Activated CD4-positive, alpha-beta T cell treated with anti-CD3 and anti-CD28 coated beads, Interleukin-2, amount 50 U/mL, for 16 hours (primary cell): ENCODE measurements around the gene SALL3.
"Not testable (repeated sequence)": the region's sequence is repeated elsewhere in the genome, so short reads cannot be mapped to it uniquely, and the experiment has no call there.

ENCODE experiments used
- DNase-seq: peaks from one replicate; pipeline ENCODE4 v3.0.0-alpha.2; 2020

The SALL3 gene

DNA sequence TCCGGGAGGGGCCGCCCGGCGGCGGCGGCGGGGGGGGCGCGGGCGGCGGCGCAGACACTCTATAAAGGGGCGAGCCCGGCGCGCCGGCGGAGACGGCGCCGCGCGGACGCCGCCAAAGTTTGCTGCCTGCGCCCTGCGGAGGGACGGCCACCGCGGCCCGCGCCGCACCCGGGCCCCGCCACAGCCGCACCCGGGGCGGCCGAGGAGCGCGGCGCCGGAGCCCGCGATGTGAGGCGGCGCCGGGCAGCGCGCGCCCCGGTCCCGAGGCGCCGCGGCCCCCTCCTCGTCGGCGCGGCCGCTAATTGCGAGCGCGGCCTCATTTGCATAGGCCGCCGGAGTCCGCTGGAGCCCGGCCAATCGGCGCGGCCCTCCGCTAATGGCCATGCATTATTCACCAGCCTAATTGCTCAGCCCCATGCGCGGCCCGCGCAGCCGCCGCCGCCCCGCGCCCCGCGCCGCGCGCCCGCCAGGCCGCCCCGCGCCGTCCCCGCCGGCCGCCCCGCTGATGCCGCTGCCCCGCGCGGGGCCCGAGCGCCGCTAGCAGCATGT, at the start of gene SALL3:
SALL3 (plus strand) TSS at position 89 of the 549 bp plus-strand sequence; CDS start at position 546, 457 bp downstream.
- no peak for DNase-seq

DNA sequence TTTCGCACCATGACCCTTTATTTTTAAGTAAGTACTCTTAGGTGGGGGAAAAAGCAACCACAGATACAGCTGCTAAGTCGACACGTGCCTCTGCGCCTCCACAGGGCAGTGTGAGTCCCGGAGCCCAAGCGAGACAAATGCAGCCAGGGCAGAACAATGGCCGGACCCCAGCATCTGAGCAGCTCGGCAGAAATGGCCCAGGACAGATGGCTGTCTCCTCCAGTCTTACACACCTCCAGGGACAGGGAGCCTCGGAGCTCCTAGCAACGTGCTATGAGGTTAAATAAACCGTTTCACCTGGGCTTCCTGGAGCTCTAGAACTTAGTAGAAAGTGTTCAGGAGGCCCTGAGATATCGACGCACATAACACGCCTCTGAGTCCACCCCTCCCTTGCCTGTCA, 47.3 kb upstream of the SALL3 start:
- DNase-seq = no peak

DNA sequence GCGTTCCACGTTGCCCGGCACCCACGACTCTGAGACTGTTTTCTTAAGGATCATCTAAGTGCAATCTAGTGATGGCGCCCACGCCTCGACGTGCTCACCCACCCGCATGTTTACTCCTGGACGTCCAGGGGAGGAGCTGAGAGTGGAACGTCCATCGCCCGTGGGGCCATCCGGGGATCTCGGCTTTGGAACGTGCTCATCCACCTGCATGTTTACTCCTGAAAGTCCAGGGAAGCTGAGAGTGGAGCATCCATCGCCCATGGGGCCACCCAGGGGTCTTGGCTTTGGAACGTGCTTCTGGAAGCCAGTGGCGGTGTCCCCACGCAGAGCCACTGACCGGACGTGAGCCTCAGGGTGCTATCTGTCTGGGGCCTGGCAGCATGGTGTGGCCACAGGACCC, 45.6 kb upstream of the SALL3 start:
- no peak for DNase-seq

DNA sequence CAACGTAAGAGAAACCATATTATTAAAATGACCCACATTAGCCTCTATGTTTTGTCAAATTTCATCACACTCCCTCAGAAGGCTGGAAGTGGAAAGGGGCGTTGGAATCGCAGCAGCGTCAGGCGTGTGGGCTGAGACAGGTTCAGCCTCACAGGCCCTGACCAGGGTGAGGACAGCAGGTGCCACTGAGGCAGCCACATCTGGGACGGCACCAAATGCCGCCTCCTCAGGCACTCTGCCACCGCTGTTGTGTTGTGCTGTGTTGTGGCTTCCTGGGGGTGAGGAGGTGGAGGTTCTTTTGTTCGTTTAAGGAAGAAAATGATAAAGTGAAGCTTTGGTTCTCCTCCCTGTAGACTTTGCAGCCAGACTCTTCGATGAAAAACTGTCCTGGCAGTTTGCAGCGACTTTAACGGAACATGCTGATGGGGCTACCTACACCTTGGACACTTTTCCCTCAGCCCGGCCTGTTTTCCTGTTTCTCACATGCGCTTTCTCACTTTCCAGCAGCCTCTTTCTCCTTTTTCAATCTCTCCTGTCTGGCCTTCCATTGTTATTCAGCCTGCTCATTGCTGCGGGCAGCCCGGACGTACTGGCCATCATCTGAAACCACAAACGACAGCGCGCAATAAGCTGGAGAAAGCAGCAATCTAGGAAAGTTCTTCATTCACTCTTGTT, 44.9 kb upstream of the SALL3 start:
- no peak for DNase-seq

DNA sequence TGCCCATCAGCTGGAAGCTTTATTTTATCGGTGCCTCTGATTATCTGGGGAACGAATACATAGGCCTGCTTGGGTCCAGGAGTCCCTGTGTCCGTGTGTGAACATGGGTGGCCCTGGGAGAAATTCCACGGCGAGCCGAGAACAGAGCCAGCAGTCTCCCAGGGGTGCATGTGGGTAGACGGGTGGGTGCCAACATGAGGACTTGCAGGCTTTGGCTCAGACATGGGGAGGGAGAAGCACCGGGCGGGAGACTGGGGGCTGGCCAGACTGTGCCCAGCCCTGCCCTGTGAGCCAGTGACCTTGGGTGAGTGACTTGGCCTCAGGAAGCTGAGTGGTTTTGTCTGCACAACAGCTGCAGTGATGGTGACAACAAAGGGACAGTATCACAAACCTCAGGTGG, 44.2 kb upstream of the SALL3 start:
- DNase-seq = no peak

DNA sequence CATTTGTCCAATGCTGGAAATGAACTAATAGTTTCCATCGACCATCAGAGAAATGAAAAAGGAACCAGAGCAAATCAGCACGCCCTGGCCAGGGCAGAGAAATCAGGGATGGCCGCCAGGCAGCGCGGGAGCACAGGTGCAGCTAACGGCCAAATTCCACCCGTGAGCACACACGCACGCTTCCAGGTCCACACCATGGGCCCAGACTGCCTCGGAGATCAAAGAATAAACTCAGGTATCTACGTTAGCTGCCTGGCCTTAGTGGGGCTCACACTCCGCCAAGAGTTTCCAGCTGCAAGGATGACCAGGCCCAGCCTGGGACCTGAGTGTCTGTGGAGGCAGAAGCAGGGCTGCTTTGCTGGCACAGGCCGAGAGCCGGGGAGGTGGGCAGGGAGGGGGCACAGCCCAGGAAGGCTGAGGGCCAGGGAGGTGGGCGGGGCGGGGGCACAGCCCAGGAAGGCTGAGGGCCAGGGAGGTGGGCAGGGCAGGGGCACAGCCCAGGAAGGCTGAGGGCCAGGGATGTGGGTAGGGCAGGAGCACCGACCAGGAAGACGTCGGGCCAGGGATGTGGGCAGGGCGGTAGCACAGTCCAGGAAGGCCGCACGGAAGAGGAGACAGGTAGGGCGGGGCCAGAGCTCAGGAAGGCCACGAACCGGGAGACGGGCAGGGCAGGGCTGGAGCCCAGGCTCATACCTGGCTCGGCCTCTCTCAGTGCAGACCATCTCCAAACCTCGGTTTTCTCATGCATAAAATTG, 43.2 kb upstream of the SALL3 start:
- no peak for DNase-seq

DNA sequence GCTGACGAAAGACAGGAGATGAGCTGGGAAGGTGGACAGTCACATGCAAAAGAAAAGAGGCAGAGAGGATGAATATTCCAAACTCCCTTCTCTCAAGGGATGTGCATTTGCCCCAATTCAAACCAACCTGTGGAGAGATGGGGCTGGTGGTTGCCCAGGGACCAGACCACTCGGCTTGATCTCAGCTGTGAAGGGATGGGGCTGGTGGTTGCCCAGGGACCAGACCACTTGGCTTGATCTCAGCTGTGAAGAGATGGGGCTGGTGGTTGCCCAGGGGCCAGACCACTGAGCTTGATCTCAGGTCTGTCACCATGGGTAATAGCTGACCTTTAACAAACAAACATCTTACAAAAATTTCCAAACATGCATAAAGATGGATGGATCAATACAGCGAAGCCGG, 42.5 kb upstream of the SALL3 start:
- DNase-seq = no peak

DNA sequence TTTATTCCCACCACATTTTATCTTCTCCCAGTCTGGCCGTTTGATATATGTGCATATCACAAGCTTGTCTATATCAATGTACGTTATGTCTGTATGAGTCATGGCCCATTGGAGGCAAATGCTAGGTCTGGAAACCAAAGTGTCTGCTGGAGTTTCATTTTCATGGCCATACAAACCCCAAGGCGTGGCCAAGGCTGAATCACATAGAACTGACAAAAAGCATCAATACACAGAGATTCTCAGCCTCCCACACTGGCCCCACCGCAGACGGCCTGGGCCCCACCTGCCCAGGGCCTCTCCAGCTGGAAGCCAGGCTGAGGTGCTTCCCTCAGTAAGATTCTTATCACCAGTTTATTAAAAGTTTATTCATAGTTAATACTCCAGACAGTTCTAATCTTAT, 40.5 kb upstream of the SALL3 start:
- peak; percentile 42 for DNase-seq

DNA sequence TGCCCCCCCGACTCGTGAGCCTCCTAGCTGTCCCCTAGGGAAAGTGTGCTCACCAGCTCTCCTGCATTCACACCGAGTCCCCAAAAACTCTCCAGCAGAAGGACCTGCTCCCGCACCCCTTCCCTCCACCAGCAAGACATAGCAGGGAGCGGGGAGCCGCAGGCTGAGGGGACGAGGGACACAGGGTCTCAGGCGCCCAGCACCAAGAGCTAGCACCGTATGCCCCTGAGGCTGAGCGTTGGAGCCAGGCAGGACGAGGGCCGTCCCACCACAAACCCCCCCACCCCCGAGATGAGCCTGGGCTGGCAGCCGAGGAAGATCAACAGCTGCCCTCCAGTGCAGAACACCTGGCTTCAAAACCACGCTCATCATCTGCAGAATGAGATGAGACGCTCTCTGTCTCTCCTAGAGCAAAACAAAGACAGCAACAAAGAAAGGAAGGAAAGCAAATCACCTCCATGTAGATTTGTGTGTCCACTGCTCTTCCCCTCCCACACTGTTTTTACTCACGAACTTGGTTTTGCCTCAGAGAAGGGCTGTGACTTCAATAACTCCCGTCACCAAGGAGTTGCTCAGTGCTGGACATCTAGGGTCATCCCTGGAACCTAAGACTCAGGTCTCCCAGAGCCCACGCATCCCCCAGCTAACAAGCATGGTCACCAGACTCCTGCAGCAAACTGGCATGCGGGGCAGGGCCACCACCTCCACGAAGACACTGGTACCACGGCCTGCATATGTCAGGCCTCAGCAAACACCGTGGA, 39.7 kb upstream of the SALL3 start:
- no peak for DNase-seq

DNA sequence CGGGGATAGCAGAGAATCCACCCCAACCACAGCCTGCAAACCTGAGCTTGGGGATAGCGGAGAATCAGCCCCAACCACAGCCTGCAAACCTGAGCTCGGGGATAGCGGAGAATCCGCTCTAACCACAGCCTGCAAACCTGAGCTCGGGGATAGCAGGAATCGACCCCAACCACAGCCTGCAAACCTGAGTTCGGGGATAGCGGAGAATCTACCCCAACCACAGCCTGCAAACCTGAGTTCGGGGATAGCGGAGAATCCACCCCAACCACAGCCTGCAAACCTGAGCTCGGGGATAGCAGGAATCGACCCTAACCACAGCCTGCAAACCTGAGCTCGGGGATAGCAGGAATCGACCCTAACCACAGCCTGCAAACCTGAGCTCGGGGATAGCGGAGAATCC, 37.4 kb upstream of the SALL3 start:
- not testable (repeated sequence) for DNase-seq

DNA sequence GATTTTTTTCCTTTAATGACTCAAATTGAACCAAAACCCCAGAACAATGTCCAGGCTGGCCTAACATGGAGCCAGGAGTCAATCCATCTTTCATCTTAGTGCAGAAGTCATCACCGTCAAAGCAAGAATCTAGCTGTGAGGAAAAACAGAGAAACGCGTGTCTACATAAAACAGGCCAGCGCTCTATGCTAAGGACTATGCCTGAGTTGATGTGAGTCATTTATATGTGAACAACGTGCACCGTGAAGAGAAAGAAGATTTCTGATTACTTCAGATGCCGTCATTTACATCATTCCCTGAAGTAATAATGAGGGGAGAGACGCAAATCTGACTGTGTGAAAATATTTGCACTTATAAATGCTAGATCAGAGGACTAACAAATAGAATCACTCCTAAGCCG, 34.0 kb upstream of the SALL3 start:
- no peak for DNase-seq

DNA sequence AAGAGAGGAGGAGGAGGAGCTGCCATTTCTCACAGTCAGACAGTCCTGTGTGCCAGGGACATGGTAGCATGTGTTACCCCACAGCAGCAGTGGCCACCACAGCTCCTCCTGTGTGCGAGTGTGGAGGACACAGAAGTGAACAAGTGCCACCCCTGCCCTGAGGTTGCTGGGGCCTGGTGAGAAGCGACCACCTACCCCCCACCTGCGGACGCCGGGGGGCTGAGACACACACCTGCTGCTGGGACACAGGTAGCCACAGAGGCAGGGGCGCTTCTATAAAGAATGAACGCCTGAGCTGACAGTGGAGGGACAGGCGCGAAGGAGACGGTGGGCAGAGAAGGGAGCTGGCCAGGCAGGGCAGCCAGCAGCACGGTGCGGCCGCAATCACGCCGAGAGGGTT, 32.3 kb upstream of the SALL3 start:
- DNase-seq = no peak

DNA sequence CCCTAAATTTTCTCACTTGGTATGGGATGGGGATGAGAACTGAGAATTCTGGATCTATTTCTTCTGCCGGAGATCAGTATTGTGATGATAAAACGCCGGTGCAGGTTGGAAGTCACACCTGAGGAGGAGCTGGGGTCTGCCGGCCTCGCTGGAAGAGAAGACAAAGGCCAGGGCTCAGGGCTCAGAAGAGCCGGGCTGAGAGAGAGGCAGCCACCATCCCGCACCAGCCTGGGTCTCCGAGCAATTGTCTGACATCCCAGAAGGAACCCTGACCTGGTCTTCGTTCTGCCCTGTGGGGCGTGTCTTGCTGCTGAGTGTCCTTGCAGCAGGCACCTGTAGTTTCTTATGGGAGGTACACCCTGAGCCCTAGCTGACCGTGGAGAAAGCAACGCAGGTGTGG, 31.4 kb upstream of the SALL3 start:
- DNase-seq = no peak

DNA sequence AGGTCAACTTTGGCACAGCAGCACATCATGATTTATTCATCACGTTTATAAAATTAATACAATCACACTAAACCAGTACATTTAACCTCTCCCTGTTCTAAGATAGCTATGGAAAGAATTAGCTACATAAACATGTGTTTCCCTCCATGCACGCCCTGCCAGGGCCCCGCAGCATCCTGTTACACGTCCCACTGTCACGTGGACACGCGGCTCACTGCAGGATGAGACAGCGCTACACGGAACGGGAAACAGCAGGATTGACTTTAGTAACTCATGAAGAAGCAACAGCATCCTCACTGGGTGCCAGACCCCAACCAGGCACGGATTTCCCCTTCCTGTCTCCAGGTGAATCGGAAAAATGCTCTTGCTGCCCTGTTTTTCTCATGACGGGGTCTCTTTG, 30.9 kb upstream of the SALL3 start:
- DNase-seq = no peak

DNA sequence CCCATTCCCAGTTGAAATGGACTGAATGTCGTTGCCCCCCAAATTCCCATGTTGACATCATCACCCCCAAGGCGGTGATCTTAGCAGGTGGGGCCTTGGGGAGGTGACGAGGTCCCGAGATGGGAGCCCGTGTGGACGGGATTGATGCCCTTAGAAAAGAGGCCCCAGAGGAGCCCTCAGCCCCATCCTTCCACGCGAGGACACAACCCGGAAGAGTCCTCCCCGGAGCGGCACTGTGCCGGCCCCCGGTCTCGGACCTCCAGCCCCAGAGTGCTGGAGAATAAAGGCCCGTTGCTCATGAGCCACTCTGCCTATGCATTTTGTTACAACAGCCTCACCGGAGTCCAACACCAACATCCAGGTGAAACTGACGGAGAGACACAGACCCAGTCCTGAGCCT, 30.4 kb upstream of the SALL3 start:
- no peak for DNase-seq

DNA sequence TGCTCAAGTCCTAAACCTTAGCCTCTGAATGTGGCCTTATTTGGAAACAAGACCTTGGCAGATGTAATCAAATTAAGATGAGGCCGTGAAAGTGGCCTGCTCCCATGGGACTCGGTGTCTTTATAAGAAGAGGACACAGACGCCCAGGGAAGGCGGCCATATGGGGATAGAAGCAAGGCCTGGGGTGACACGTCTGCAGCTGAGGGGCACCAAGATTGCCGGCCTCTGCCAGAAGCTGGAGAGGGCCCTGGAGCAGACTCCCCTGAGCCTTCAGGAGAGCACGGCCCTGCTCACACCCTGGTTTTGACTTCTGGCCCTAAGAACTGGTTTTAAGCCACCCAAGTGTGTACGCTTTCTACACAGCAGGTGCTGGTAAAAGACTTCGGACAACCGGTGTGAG, 29.2 kb upstream of the SALL3 start:
- DNase-seq = no peak

DNA sequence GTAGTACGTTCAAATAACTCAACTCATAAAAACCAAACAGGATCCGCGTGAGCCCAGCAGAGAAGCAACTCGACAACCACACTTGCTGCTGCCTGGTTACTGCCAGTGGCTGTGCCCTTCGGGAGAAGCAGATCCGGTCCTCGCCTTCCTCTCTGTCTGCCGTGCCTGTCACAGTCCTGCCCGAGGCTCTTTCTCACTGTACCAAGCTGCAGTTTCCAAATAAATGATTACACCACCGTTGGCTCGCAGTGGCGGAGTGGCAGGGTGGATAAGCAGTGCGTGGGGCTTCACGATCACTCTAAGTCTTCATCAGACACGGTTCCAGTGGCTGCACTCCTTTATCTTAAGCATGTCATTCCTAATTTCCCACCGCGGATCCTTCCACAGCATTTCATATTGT, 26.1 kb upstream of the SALL3 start:
- no peak for DNase-seq

DNA sequence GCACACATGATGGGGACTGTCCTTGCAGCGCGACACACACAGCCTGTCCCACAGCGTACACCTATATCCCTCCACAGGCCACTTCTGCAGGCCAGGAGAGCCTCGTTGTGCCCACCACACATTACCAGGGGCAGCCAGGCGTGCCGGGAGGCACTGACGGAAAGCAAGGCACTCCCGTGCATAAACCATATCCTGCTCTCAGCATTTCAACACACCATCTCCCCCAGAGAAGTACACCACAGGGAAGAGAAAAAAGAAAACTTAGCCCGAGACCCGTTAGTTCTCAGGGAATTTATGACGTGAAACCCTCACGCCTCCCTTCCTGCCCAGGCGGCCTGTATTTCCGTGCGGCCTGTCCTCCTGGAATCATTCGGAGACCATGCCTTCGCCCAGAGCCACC, 24.6 kb upstream of the SALL3 start:
- DNase-seq = no peak

DNA sequence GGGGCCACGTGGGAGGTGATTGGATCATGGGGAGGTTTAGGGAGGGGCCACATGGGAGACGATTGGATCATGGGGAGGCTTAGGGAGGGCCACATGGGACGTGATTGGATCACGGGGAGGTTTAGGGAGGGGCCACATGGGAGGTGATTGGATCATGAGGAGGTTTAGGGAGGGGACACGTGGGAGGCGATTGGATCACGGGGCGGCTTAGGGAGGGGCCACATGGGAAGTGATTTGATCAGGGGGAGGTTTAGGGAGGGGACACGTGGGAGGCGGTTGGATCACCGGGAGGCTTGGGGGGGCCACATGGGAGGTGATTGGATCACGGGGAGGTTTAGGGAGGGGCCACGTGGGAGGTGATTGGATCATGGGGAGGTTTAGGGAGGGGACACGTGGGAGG, 22.5 kb upstream of the SALL3 start:
- no peak for DNase-seq

DNA sequence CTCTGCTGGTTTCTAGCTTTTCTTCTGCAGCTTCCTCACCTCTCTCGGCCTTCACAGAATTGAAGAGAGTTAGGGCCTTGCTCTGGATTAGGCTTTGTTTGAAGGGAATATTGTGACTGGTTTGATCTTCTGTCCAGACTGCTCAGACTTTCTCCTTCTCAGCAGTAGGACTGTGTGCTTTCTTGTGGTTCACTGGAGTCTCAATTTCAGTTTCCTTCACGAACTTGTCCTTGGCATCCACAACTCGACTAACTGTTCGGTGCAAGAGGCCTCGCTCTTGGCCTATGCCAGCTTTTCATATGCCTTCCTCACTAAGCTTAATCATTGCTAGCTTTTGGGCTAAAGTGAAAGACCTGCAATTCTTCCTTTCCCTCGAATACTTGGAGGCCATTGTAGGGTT, 18.9 kb upstream of the SALL3 start:
- no peak for DNase-seq

DNA sequence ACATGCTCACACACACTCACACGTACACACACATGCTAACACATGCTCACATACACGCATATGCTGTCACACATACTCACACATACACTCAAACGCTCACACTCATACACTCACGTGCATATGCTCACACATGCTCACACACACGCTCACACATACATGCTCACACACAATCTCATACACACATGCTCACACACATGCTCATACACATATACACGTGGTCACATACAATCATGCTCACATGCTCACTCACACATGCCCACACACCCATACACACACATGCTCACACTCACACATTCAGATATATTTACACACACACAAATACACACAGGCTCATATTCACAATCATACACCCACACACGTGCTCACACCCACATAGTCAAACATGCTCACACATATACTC, 17.5 kb upstream of the SALL3 start:
- no peak for DNase-seq

DNA sequence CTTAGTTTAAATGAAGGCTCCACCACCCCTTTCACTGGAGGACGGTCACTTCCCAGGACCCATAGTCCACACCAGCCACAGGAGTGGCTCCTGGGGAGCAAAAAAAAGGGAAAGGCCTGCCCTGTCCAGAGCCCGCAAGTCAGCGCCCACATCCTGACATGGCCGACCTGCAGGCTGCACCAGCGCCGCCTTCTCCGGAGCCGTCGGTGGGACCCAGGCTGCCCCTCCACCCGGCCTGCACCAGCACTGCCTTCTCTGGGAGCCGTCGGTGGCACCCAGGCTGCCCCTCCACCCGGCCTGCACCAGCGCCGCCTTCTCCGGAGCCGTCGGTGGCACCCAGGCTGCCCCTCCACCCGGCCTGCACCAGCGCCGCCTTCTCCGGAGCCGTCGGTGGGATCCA, 14.9 kb upstream of the SALL3 start:
- not testable (repeated sequence) for DNase-seq

DNA sequence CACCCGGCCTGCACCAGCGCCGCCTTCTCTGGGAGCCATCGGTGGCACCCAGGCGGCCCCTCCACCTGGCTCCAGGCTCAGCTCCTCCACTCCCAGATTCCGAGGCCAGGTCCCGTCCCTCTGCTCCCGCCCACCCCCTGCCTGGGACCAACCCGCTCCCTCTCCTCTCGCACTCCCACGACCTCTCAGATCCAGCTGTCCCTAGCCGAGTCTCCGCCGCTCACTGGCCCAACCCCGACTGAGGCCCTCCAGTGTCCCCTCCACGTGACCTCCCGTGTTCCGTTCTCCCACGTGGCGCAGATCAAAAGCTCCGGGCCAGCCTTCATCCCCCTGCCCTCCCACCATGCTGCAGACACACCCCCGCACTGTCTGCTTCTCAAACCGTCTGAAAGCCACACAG, 14.4 kb upstream of the SALL3 start:
- DNase-seq = no peak
